GM23338 (cell line): Measurements from ENCODE around the gene GREB1L. TPM values are rescaled to one million over a fixed set of nuclear protein-coding genes. Genes with fewer than 3 reads are reported as not detected.

Experiments
- ATAC-seq: fragments of 200-7000 bp; cut with Tn5 transposase; 3 replicates; pipeline ENCODE4 v1.9.1; 2020
- DNase-seq: peaks from one replicate; pipeline ENCODE4 v3.0.0-alpha.2; 2015; ENCODE audit warnings: low spot score
- H2AFZ ChIP-seq: fragments of 200-600 bp; sonication (generic); 2 replicates; pipeline ENCODE4 v1.8.0; 2016; ENCODE audit warnings: antibody characterized with exemption, mild to moderate bottlenecking, moderate library complexity
- H3F3A ChIP-seq: fragments of 200-600 bp; sonication (generic); replicated peaks from 2 replicates; pipeline ENCODE4 v1.8.0; 2017; ENCODE audit warnings: antibody characterized with exemption, mixed run types, low read depth
- H3K27ac ChIP-seq: fragments of 200-600 bp; sonication (generic); 2 replicates; pipeline ENCODE4 v1.6.1; 2016; ENCODE audit warnings: low read depth
- H3K27me3 ChIP-seq: fragments of 200-600 bp; sonication (generic); 2 replicates; pipeline ENCODE4 v1.8.0; 2016; ENCODE audit warnings: mild to moderate bottlenecking, mixed run types, moderate library complexity; ENCODE audit not compliant: insufficient read depth
- H3K36me3 ChIP-seq: fragments of 200-600 bp; sonication (generic); 2 replicates; pipeline ENCODE4 v1.8.0; 2016; ENCODE audit warnings: mild to moderate bottlenecking; ENCODE audit not compliant: insufficient read depth
- H3K4me1 ChIP-seq: fragments of 200-600 bp; sonication (generic); 2 replicates; pipeline ENCODE4 v1.8.0; 2016; ENCODE audit warnings: mild to moderate bottlenecking, moderate library complexity; ENCODE audit not compliant: insufficient read depth
- H3K4me2 ChIP-seq: fragments of 200-600 bp; sonication (generic); 2 replicates; pipeline ENCODE4 v1.7.1; 2017; ENCODE audit warnings: mixed run types
- H3K4me3 ChIP-seq: fragments of 200-600 bp; sonication (generic); 2 replicates; pipeline ENCODE4 v1.6.1; 2016; ENCODE audit warnings: mixed run types
- H3K79me2 ChIP-seq: fragments of 200-600 bp; sonication (generic); replicated peaks from 2 replicates; pipeline ENCODE4 v1.8.0; 2017; ENCODE audit warnings: mild to moderate bottlenecking; ENCODE audit not compliant: insufficient read depth
- H3K9me2 ChIP-seq: fragments of 200-600 bp; sonication (generic); 2 replicates; pipeline ENCODE4 v1.8.0; 2017; ENCODE audit not compliant: insufficient read depth
- H4K20me1 ChIP-seq: fragments of 200-600 bp; sonication (generic); replicated peaks from 2 replicates; pipeline ENCODE4 v1.8.0; 2017; ENCODE audit warnings: mild to moderate bottlenecking; ENCODE audit not compliant: insufficient read depth
- H3K27ac Mint-ChIP-seq: 2 replicates; pipeline ENCODE4 v1.8.0; 2020; ENCODE audit warnings: inconsistent platforms, mild to moderate bottlenecking, moderate library complexity, mixed read lengths
- H3K27me3 Mint-ChIP-seq: 3 replicates; pipeline ENCODE4 v1.8.0; 2022; ENCODE audit warnings: low read depth, mild to moderate bottlenecking, moderate library complexity, mixed read lengths, inconsistent platforms; ENCODE audit not compliant: insufficient read depth, poor library complexity
- H3K36me3 Mint-ChIP-seq: 3 replicates; pipeline ENCODE4 v1.8.0; 2021; ENCODE audit warnings: low read depth, mild to moderate bottlenecking, inconsistent platforms, moderate library complexity, mixed read lengths
- H3K4me1 Mint-ChIP-seq: 3 replicates; pipeline ENCODE4 v1.8.0; 2020; ENCODE audit warnings: mild to moderate bottlenecking, inconsistent platforms, mixed read lengths
- H3K4me3 Mint-ChIP-seq: 3 replicates; pipeline ENCODE4 v1.8.0; 2021; ENCODE audit warnings: moderate library complexity, mild to moderate bottlenecking, inconsistent platforms, mixed read lengths
- H3K9me3 Mint-ChIP-seq: 3 replicates; pipeline ENCODE4 v1.8.0; 2020; ENCODE audit warnings: moderate library complexity, mild to moderate bottlenecking, inconsistent platforms, mixed read lengths
- CREB1 ChIP-seq: fragments of 250-450 bp; sonication (Bioruptor Pico); IDR thresholded peaks from 2 replicates; pipeline ENCODE4 v1.5.0; 2020; ENCODE audit warnings: low read depth, mild to moderate bottlenecking, moderate library complexity
- CTCF ChIP-seq, 2 experiments: fragments of 200-600 bp in 1 of 2; sonication (generic) in 1 of 2; conservative IDR thresholded peaks; 2 replicates each; pipeline versions ENCODE4 v1.5.1 to v1.6.1; 2016 to 2017; ENCODE audit warnings: antibody characterized with exemption in 2 of 2, low read depth in 2 of 2, mild to moderate bottlenecking in 2 of 2, moderate library complexity in 1 of 2
- EZH2 ChIP-seq: fragments of 200-600 bp; sonication (generic); IDR thresholded peaks from one replicate; pipeline ENCODE4 v1.8.0; 2017; ENCODE audit warnings: antibody characterized with exemption, mild to moderate bottlenecking, low read depth; ENCODE audit not compliant: unreplicated experiment
- EZH2phosphoT487 ChIP-seq: fragments of 200-600 bp; sonication (generic); IDR thresholded peaks from one replicate; pipeline ENCODE4 v1.8.1; 2018; ENCODE audit warnings: antibody characterized with exemption; ENCODE audit not compliant: unreplicated experiment
- JUNB ChIP-seq: IDR thresholded peaks from one replicate; pipeline ENCODE4 v1.6.1; 2016; ENCODE audit warnings: antibody characterized with exemption; ENCODE audit not compliant: unreplicated experiment
- NANOG ChIP-seq: IDR thresholded peaks from 2 replicates; pipeline ENCODE4 v1.6.1; 2016; ENCODE audit warnings: antibody characterized with exemption, borderline replicate concordance
- ZNF462 ChIP-seq: fragments of 250-450 bp; sonication (Bioruptor Pico); IDR thresholded peaks from 2 replicates; pipeline ENCODE4 v1.5.0; 2020; ENCODE audit warnings: mild to moderate bottlenecking, moderate library complexity
- polyA plus RNA-seq: library from polyadenylated mRNA; unstranded; fragments of >200 nt; fragmentation: Nextera tagmentation; extraction: Ambion mirVana; gene quantifications from 2 replicates; pipeline ENCODE4 v1.2.1, GENCODE V29; 2016
- total RNA-seq: library from RNA; depleted of rRNA; stranded (reverse); fragments of >200 nt; shearing (Covaris generic); gene quantifications from 2 replicates; pipeline ENCODE4 v1.2.3, GENCODE V29; 2014

The GREB1L gene
- total and polyA plus RNA-seq, 2 experiments from 2014 or later: 0.03 to 0.29 TPM

GRCh38 chr18:21291106-21291505 is 49.1 kb downstream of the GREB1L start:
- no peaks in the 10 kb centered on the region for H3K9me3 Mint-ChIP-seq
- peaks cover 1% of the 10 kb centered on the region for H3K27me3 Mint-ChIP-seq
- Histone ChIP-seq H3K36me3 (no peaks in the 10 kb centered on the region), H3K4me1 (peaks cover 4% of the 10 kb centered on the region; the same call in 1 of the 2 replicates), H3K27me3 (no peaks in the 10 kb centered on the region), H3K9me2 (no peaks in the 10 kb centered on the region), H3K4me3 (no peak overlapping the region), H3K4me2 (no peak overlapping the region), H3K27ac (no peak overlapping the region), H3K79me2 (no peaks in the 10 kb centered on the region), H3F3A (no peaks in the 10 kb centered on the region), H2AFZ (no peak overlapping the region), H4K20me1 (no peaks in the 10 kb centered on the region)
- DNase-seq: no peak
- ATAC-seq: no peak
- H3K4me1 Mint-ChIP-seq: peaks cover 4% of the 10 kb centered on the region; the same call in 2 of the 3 replicates
- H3K27ac Mint-ChIP-seq: no peak overlapping the region
- TF ChIP-seq ZNF462 (no peak), EZH2 (no peak), EZH2phosphoT487 (no peak), CTCF (conservative IDR thresholded peaks at IDR 0.05; ENCODE audit: low read depth in 2 of 2) (no peak), NANOG (no peak), CREB1 (CRISPR knock-in tag) (no peak), JUNB (no peak)
- H3K4me3 Mint-ChIP-seq: no peak overlapping the region
- H3K36me3 Mint-ChIP-seq: no peaks in the 10 kb centered on the region
